GM23338 (cell line): ENCODE results near the gene PDE5A. TPM values are rescaled to one million over a fixed set of nuclear protein-coding genes. Genes with fewer than 3 reads are reported as not detected.
A peak's percentile ranks its signal among the peaks of the same experiment; 100 is the strongest.

Experiments used
- ATAC-seq: fragments of 200-7000 bp; cut with Tn5 transposase; 3 replicates; pipeline ENCODE4 v1.9.1; 2020
- DNase-seq: peaks from one replicate; pipeline ENCODE4 v3.0.0-alpha.2; 2015; ENCODE audit warnings: low spot score
- H2AFZ ChIP-seq: fragments of 200-600 bp; sonication (generic); 2 replicates; pipeline ENCODE4 v1.8.0; 2016; ENCODE audit warnings: antibody characterized with exemption, mild to moderate bottlenecking, moderate library complexity
- H3F3A ChIP-seq: fragments of 200-600 bp; sonication (generic); replicated peaks from 2 replicates; pipeline ENCODE4 v1.8.0; 2017; ENCODE audit warnings: antibody characterized with exemption, mixed run types, low read depth
- H3K27ac ChIP-seq: fragments of 200-600 bp; sonication (generic); 2 replicates; pipeline ENCODE4 v1.6.1; 2016; ENCODE audit warnings: low read depth
- H3K27me3 ChIP-seq: fragments of 200-600 bp; sonication (generic); 2 replicates; pipeline ENCODE4 v1.8.0; 2016; ENCODE audit warnings: mild to moderate bottlenecking, mixed run types, moderate library complexity; ENCODE audit not compliant: insufficient read depth
- H3K36me3 ChIP-seq: fragments of 200-600 bp; sonication (generic); 2 replicates; pipeline ENCODE4 v1.8.0; 2016; ENCODE audit warnings: mild to moderate bottlenecking; ENCODE audit not compliant: insufficient read depth
- H3K4me1 ChIP-seq: fragments of 200-600 bp; sonication (generic); 2 replicates; pipeline ENCODE4 v1.8.0; 2016; ENCODE audit warnings: mild to moderate bottlenecking, moderate library complexity; ENCODE audit not compliant: insufficient read depth
- H3K4me2 ChIP-seq: fragments of 200-600 bp; sonication (generic); 2 replicates; pipeline ENCODE4 v1.7.1; 2017; ENCODE audit warnings: mixed run types
- H3K4me3 ChIP-seq: fragments of 200-600 bp; sonication (generic); 2 replicates; pipeline ENCODE4 v1.6.1; 2016; ENCODE audit warnings: mixed run types
- H3K79me2 ChIP-seq: fragments of 200-600 bp; sonication (generic); replicated peaks from 2 replicates; pipeline ENCODE4 v1.8.0; 2017; ENCODE audit warnings: mild to moderate bottlenecking; ENCODE audit not compliant: insufficient read depth
- H3K9me2 ChIP-seq: fragments of 200-600 bp; sonication (generic); 2 replicates; pipeline ENCODE4 v1.8.0; 2017; ENCODE audit not compliant: insufficient read depth
- H4K20me1 ChIP-seq: fragments of 200-600 bp; sonication (generic); replicated peaks from 2 replicates; pipeline ENCODE4 v1.8.0; 2017; ENCODE audit warnings: mild to moderate bottlenecking; ENCODE audit not compliant: insufficient read depth
- H3K27ac Mint-ChIP-seq: 2 replicates; pipeline ENCODE4 v1.8.0; 2020; ENCODE audit warnings: inconsistent platforms, mild to moderate bottlenecking, moderate library complexity, mixed read lengths
- H3K27me3 Mint-ChIP-seq: 3 replicates; pipeline ENCODE4 v1.8.0; 2022; ENCODE audit warnings: low read depth, mild to moderate bottlenecking, moderate library complexity, mixed read lengths, inconsistent platforms; ENCODE audit not compliant: insufficient read depth, poor library complexity
- H3K36me3 Mint-ChIP-seq: 3 replicates; pipeline ENCODE4 v1.8.0; 2021; ENCODE audit warnings: low read depth, mild to moderate bottlenecking, inconsistent platforms, moderate library complexity, mixed read lengths
- H3K4me1 Mint-ChIP-seq: 3 replicates; pipeline ENCODE4 v1.8.0; 2020; ENCODE audit warnings: mild to moderate bottlenecking, inconsistent platforms, mixed read lengths
- H3K4me3 Mint-ChIP-seq: 3 replicates; pipeline ENCODE4 v1.8.0; 2021; ENCODE audit warnings: moderate library complexity, mild to moderate bottlenecking, inconsistent platforms, mixed read lengths
- H3K9me3 Mint-ChIP-seq: 3 replicates; pipeline ENCODE4 v1.8.0; 2020; ENCODE audit warnings: moderate library complexity, mild to moderate bottlenecking, inconsistent platforms, mixed read lengths
- CREB1 ChIP-seq: fragments of 250-450 bp; sonication (Bioruptor Pico); IDR thresholded peaks from 2 replicates; pipeline ENCODE4 v1.5.0; 2020; ENCODE audit warnings: low read depth, mild to moderate bottlenecking, moderate library complexity
- CTCF ChIP-seq, 2 experiments: fragments of 200-600 bp in 1 of 2; sonication (generic) in 1 of 2; conservative IDR thresholded peaks; 2 replicates each; pipeline versions ENCODE4 v1.5.1 to v1.6.1; 2016 to 2017; ENCODE audit warnings: antibody characterized with exemption in 2 of 2, low read depth in 2 of 2, mild to moderate bottlenecking in 2 of 2, moderate library complexity in 1 of 2
- ETS1 ChIP-seq: IDR thresholded peaks from 2 replicates; pipeline ENCODE4 v1.6.1; 2016; ENCODE audit warnings: antibody characterized with exemption
- EZH2 ChIP-seq: fragments of 200-600 bp; sonication (generic); IDR thresholded peaks from one replicate; pipeline ENCODE4 v1.8.0; 2017; ENCODE audit warnings: antibody characterized with exemption, mild to moderate bottlenecking, low read depth; ENCODE audit not compliant: unreplicated experiment
- EZH2phosphoT487 ChIP-seq: fragments of 200-600 bp; sonication (generic); IDR thresholded peaks from one replicate; pipeline ENCODE4 v1.8.1; 2018; ENCODE audit warnings: antibody characterized with exemption; ENCODE audit not compliant: unreplicated experiment
- JUNB ChIP-seq: IDR thresholded peaks from one replicate; pipeline ENCODE4 v1.6.1; 2016; ENCODE audit warnings: antibody characterized with exemption; ENCODE audit not compliant: unreplicated experiment
- NANOG ChIP-seq: IDR thresholded peaks from 2 replicates; pipeline ENCODE4 v1.6.1; 2016; ENCODE audit warnings: antibody characterized with exemption, borderline replicate concordance
- POLR2AphosphoS5 ChIP-seq: IDR thresholded peaks from 2 replicates; pipeline ENCODE4 v1.6.1; 2016; ENCODE audit warnings: antibody characterized with exemption, low read depth
- REST ChIP-seq: IDR thresholded peaks from one replicate; pipeline ENCODE4 v1.6.1; 2018; ENCODE audit warnings: antibody characterized with exemption; ENCODE audit not compliant: unreplicated experiment
- ZNF114 ChIP-seq: fragments of 250-450 bp; sonication (Bioruptor Pico); IDR thresholded peaks from 2 replicates; pipeline ENCODE4 v1.5.0; 2020; ENCODE audit warnings: mild to moderate bottlenecking, moderate library complexity
- ZNF331 ChIP-seq: fragments of 250-450 bp; sonication (Bioruptor Pico); IDR thresholded peaks from 2 replicates; pipeline ENCODE4 v1.5.0; 2020; ENCODE audit warnings: low read depth, mild to moderate bottlenecking, moderate library complexity
- ZNF462 ChIP-seq: fragments of 250-450 bp; sonication (Bioruptor Pico); IDR thresholded peaks from 2 replicates; pipeline ENCODE4 v1.5.0; 2020; ENCODE audit warnings: mild to moderate bottlenecking, moderate library complexity
- polyA plus RNA-seq: library from polyadenylated mRNA; unstranded; fragments of >200 nt; fragmentation: Nextera tagmentation; extraction: Ambion mirVana; gene quantifications from 2 replicates; pipeline ENCODE4 v1.2.1, GENCODE V29; 2016
- total RNA-seq: library from RNA; depleted of rRNA; stranded (reverse); fragments of >200 nt; shearing (Covaris generic); gene quantifications from 2 replicates; pipeline ENCODE4 v1.2.3, GENCODE V29; 2014

Gene PDE5A
- total and polyA plus RNA-seq, 2 experiments from 2014 or later = 15.0 to 22.6 TPM

- no peak for TF ChIP-seq CREB1 (CRISPR knock-in tag)
- no peak for TF ChIP-seq ETS1
- no peak for TF ChIP-seq ZNF331
- TF ChIP-seq REST = no peak
- no peak for TF ChIP-seq EZH2
- TF ChIP-seq JUNB = no peak
- TF ChIP-seq ZNF462 (CRISPR knock-in tag) = no peak
- no peak for TF ChIP-seq POLR2AphosphoS5
- TF ChIP-seq CTCF (conservative IDR thresholded peaks at IDR 0.05; ENCODE audit: low read depth in 2 of 2) = no peak
- TF ChIP-seq ZNF114 (CRISPR knock-in tag) = no peak
- no peak for TF ChIP-seq NANOG
- TF ChIP-seq EZH2phosphoT487 = no peak
- Mint-ChIP-seq H3K4me3 (no peak overlapping the region), H3K4me1 (peaks cover 29% of the 10 kb centered on the region; the same call in 2 of the 3 replicates), H3K27me3 (no peaks in the 10 kb centered on the region), H3K27ac (peak overlapping the region; percentile 93), H3K36me3 (no peaks in the 10 kb centered on the region), H3K9me3 (no peaks in the 10 kb centered on the region)
- ATAC-seq (no peak), DNase-seq (no peak)
- Histone ChIP-seq H3K9me2 (no peaks in the 10 kb centered on the region), H3K27me3 (no peaks in the 10 kb centered on the region), H3K4me3 (no peak overlapping the region), H3K36me3 (no peaks in the 10 kb centered on the region), H3K4me2 (no peak overlapping the region), H3K79me2 (no peaks in the 10 kb centered on the region), H2AFZ (no peak overlapping the region), H3K4me1 (peaks cover 18% of the 10 kb centered on the region), H3F3A (no peaks in the 10 kb centered on the region), H4K20me1 (no peaks in the 10 kb centered on the region), H3K27ac (no peak overlapping the region)
Measured at GRCh38 chr4:119672086-119672485, 43.5 kb upstream of the PDE5A start.
